NCI-H2196 (cell line): ENCODE data around the gene NAALADL2.
"Not testable (repeated sequence)": the region's sequence is repeated elsewhere in the genome, so short reads cannot be mapped to it uniquely, and the experiment has no call there.

Experiments used
- DNase-seq: peaks from one replicate; lab custom pipeline; 2025; ENCODE audit not compliant: unreplicated experiment; lab: John Stamatoyannopoulos, UW

NAALADL2 gene

GRCh38 chr3:175127075-175127662 lies 268.0 kb downstream of the NAALADL2 start:
- DNase-seq, result no peak

- no peak for DNase-seq
Observed at GRCh38 chr3:175129126-175129525, 270.0 kb downstream of the NAALADL2 start.

DNA sequence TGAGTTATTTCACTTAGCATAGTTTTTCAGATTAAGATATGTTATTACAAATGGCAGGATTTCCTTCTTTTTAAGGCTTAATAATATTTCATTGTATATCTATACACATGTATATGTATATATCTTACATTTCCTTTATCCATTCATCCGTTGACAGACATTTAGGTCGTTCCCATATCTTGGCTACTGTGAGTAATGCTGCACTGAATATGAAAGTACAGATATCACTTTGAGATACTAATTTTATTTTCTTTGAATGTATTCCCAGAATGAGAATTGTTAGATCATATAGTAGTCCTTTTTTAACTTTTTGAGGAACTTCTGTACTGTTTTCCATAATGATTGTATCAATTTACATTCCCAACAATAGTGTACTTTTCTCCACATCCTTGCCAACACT lies 270.4 kb downstream of the NAALADL2 start:
- no peak for DNase-seq

DNA sequence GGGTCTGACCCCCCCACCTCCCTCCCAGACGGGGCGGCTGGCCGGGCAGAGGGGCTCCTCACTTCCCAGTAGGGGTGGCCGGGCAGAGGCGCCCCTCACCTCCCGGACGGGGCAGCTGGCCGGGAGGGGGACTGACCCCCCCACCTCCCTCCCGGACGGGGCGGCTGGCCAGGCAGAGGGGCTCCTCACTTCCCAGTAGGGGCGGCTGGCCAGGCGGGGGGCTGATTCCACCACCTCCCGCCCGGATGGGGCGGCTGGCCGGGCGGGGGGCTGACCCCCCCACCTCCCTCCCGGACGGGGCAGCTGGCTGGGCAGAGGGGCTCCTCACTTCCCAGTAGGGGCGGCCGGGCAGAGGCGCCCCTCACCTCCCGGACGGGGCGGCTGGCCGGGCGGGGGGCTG lies 272.7 kb downstream of the NAALADL2 start:
- not testable (repeated sequence) for DNase-seq

DNA sequence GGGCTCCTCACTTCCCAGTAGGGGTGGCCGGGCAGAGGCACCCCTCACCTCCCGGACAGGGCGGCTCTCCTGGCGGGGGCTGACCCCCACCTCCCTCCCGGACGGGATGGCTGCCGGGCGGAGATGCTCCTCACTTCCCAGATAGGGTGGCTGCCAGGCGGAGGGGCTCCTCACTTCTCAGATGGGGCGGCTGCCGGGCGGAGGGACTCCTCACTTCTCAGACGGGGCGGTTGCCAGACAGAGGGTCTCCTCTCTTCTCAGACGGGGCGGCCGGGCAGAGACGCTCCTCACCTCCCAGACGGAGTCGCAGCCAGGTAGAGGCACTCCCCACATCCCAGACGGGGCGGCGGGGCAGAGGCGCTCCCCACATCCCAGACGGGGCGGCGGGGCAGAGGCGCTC lies 273.6 kb downstream of the NAALADL2 start:
- DNase-seq, result not testable (repeated sequence)

- no peak for DNase-seq
Observed at GRCh38 chr3:175144368-175144767, 285.2 kb downstream of the NAALADL2 start.

DNA sequence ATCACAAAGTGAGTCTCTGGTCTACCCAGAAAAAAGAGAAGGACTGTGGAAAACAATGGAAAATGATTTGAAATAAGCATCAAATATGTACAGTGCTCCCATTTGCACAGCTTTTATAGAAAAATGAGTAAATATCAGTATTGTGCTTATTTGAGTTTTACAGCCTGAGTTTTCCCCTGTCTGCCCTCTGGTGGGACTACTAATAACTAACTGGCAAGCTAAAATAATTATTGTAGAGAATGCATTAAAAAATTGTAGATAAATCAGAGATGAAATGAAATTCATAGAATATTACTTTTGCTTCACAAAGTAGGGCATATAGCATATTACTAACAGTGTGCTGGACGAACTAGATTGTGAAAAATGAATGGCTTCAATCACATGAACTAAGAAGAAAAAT lies 287.1 kb downstream of the NAALADL2 start:
- DNase-seq, result no peak

DNA sequence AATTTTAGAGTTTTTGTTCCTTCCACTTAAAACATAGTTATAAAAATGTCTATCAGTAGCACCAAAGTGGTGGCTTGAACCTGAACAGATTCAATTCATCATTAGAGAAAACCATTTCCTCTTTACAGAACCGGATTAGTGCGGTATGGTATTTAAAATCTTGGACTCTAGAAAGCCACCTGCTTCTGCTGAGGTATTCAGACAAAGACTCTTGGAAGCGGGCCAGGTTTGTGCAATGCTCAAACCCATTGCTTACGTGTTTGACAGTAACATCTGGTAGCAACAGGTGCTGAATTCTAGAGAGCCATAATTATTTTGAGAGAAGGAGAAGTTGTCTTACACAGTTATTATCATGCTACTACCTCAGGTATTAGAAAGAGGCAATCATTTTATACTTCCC lies 290.5 kb downstream of the NAALADL2 start:
- peak; percentile 99 for DNase-seq

GRCh38 chr3:175150812-175151401 lies 291.8 kb downstream of the NAALADL2 start:
- peak; percentile 89 for DNase-seq

DNA sequence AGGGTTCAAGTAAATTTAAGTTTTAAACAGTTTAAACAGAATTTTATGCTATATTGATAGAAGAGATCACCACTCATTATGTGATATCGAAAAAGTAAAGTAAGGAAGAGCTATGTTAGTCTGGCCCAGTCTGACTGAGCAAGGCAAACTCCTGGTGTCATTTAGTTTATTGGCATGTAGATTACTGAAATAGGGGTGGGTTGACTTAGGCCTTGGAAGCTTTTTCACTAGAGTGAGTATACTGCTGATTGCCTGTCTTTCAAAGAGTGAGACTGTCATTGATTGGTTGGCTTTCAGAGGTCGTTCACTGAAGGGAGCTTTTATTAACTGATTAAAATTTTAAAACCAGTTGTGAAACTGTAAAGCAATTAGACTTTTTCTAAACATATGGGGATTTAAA lies 294.5 kb downstream of the NAALADL2 start:
- no peak for DNase-seq

DNA sequence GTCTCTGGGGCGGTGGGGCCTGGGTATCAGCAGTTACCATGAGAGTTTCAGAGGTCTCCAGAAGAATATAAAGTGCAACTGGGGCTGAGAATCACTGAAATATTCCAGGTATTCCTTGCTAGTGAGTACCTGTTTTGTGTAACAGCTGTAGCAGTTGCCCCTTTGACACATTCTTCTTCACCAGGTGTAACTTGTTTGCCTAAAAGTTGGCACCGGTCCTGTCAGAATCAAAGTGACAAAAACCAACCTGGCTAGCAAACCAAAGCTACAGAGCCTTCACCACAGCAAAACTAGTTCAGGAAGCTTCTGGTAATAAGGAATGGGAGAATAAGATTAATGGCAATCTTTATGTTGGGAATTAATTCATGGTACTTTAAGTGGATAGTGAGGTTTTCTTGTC lies 296.0 kb downstream of the NAALADL2 start:
- peak; percentile 24 for DNase-seq

- DNase-seq, result no peak
Observed at GRCh38 chr3:175159202-175159601, 300.1 kb downstream of the NAALADL2 start.

DNA sequence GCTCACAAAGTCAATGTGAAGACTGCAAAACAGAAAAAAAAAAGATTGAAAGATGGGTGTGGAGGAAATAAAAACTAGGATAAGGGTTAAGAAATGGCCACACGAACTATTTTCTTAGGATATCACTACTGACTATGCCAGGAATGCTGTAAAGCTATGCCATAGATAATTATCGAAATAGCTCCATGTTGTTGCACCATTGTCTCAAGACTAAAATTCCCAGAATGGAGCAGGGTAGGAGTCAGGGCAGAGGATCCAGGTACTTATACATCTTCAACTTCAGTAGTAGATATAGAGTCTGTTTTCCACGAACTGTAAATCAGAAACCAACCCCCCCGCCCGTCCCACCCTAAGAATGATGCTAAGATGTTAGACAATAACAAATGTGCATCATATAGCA lies 302.2 kb downstream of the NAALADL2 start:
- DNase-seq, result no peak

GRCh38 chr3:175163686-175164085 lies 304.6 kb downstream of the NAALADL2 start:
- peak; percentile 81 for DNase-seq

- DNase-seq, result not testable (repeated sequence)
Observed at GRCh38 chr3:175173117-175173516, 314.0 kb downstream of the NAALADL2 start.

GRCh38 chr3:175176556-175176955 lies 317.4 kb downstream of the NAALADL2 start:
- no peak for DNase-seq

DNA sequence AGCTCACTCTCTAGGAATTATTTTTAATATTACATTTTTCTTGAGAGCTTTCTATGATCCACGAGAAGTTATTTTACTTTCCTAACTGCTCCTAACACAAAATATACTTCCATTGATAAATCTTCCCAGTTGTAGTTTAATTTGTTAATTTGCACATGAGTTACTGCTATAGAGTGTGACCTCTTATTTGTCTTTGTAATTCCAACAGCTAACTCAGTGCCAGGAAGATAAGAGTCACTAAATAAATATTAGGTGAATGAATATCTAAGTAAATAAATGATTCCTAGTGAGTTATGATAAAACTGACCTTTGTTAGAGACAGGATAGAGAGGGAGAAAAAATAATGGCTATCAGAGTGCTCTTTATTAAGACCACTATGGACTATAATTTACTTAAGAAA lies 319.9 kb downstream of the NAALADL2 start:
- DNase-seq, result peak; percentile 71

DNA sequence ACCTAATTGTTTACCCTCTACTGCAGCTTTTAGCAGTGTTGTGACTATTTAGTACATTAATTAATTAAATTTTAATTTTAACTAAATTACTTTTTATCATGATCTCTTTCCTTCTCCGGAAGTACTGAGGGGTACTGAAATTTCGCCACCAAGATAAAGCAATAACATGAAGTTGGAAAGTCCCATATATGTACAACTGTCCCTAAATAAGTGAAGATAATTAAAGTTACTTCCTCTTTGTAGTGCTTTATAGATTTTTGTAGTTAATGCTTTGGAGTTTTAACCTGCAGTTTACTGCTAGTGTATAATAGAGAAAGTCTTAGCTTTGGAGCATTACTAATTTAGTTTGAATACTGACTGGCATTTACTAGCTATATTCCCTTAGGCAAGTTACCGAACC lies 325.3 kb downstream of the NAALADL2 start:
- DNase-seq, result no peak

- DNase-seq, result no peak
Observed at GRCh38 chr3:175185903-175186302, 326.8 kb downstream of the NAALADL2 start.

- DNase-seq, result no peak
Observed at GRCh38 chr3:175186511-175186910, 327.4 kb downstream of the NAALADL2 start.

DNA sequence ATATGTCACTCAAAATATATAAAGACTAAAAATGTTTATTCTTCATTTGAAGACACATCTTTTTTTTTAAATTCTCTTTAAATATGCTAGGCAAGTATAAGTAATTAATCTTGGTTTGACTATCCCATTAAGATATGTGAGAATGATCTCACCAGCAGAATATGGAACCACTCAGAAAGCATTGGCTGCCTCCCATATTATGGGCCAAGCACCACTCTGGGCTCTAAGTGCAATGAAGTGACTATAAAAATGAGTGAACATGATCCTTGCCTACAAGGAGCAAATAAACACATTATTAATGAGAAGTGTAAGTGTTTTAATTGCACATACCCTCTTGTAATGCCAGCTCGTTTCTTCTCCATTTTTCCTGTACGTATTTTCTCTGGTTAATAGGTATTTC lies 328.5 kb downstream of the NAALADL2 start:
- peak; percentile 74 for DNase-seq

DNA sequence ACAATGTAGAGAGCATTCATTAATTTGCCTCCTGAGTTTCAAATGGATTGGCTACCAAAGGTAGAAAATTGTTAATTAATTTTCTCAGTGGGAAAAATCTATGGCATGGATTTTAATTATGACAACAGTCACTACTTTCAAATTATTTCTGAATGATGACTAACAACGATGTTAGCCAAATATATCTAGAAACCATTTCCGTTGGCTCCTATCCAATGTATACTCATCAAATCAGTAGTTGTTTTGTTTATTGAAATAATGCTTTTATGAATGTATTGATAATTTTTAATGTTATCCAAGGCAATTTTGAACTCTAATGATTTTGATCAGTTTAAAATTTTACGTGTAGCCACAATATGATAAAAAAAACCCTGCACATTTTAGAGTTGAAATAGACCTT lies 333.4 kb downstream of the NAALADL2 start:
- DNase-seq, result no peak
